H9 (cell line): Measurements from ENCODE around the gene TFF2. TPM values are rescaled to one million over a fixed set of nuclear protein-coding genes. Genes with fewer than 3 reads are reported as not detected.

Experiments used
- DNase-seq: peaks from one replicate; pipeline ENCODE4 v3.0.0-alpha.2; 2017
- H2AFZ ChIP-seq: one replicate; pipeline ENCODE4 v1.6.1; 2013; ENCODE audit warnings: mild to moderate bottlenecking, low read length, control low read depth, moderate library complexity
- H2AK5ac ChIP-seq: 2 replicates; pipeline ENCODE4 v1.6.1; 2013; ENCODE audit warnings: low read length, control low read depth, mixed read lengths; ENCODE audit not compliant: insufficient read length
- H2BK120ac ChIP-seq: one replicate; pipeline ENCODE4 v1.6.1; 2013; ENCODE audit warnings: low read depth, mild to moderate bottlenecking, low read length, control low read depth, inconsistent platforms; ENCODE audit not compliant: poor library complexity, severe bottlenecking
- H2BK12ac ChIP-seq: 2 replicates; pipeline ENCODE4 v1.6.1; 2013; ENCODE audit warnings: low read length, control low read depth, mixed read lengths, low read depth; ENCODE audit not compliant: insufficient read length
- H2BK15ac ChIP-seq: 2 replicates; pipeline ENCODE4 v1.6.1; 2013; ENCODE audit warnings: low read depth, low read length, control low read depth
- H2BK20ac ChIP-seq: one replicate; pipeline ENCODE4 v1.6.1; 2013; ENCODE audit warnings: low read depth, mild to moderate bottlenecking, low read length, control low read depth, inconsistent platforms; ENCODE audit not compliant: poor library complexity, severe bottlenecking
- H2BK5ac ChIP-seq: 2 replicates; pipeline ENCODE4 v1.6.1; 2013; ENCODE audit warnings: low read length, control low read depth, mixed read lengths; ENCODE audit not compliant: insufficient read length
- H3K14ac ChIP-seq: 2 replicates; pipeline ENCODE4 v1.6.1; 2013; ENCODE audit warnings: low read length, control low read depth; ENCODE audit not compliant: insufficient read depth
- H3K18ac ChIP-seq: 2 replicates; pipeline ENCODE4 v1.6.1; 2013; ENCODE audit warnings: low read depth, mild to moderate bottlenecking, mixed read lengths, low read length, control low read depth; ENCODE audit not compliant: insufficient read length
- H3K23ac ChIP-seq: 2 replicates; pipeline ENCODE4 v1.6.1; 2013; ENCODE audit warnings: low read length, control low read depth, mixed read lengths, low read depth; ENCODE audit not compliant: insufficient read length
- H3K23me2 ChIP-seq: 2 replicates; pipeline ENCODE4 v1.6.1; 2013; ENCODE audit warnings: low read depth, mild to moderate bottlenecking, mixed read lengths, low read length, control low read depth; ENCODE audit not compliant: insufficient read length, poor library complexity, severe bottlenecking
- H3K27ac ChIP-seq: 2 replicates; pipeline ENCODE4 v1.5.1; 2013; ENCODE audit warnings: low read length, control low read depth, mixed read lengths, low read depth; ENCODE audit not compliant: insufficient read length
- H3K27me3 ChIP-seq: 2 replicates; pipeline ENCODE4 v1.6.1; 2013; ENCODE audit warnings: low read length, control low read depth, inconsistent platforms; ENCODE audit not compliant: insufficient read depth
- H3K4ac ChIP-seq: 2 replicates; pipeline ENCODE4 v1.6.1; 2013; ENCODE audit warnings: low read depth, mild to moderate bottlenecking, control low read depth, inconsistent platforms, low read length, moderate library complexity
- H3K4me1 ChIP-seq: 2 replicates; pipeline ENCODE4 v1.6.1; 2013; ENCODE audit warnings: low read length, control low read depth, inconsistent platforms; ENCODE audit not compliant: insufficient read depth
- H3K4me2 ChIP-seq: 2 replicates; pipeline ENCODE4 v1.6.1; 2013; ENCODE audit warnings: low read length, control low read depth, mixed read lengths; ENCODE audit not compliant: insufficient read length, insufficient read depth
- H3K56ac ChIP-seq: 2 replicates; pipeline ENCODE4 v1.6.1; 2013; ENCODE audit warnings: low read depth, mild to moderate bottlenecking, mixed read lengths, low read length, control low read depth; ENCODE audit not compliant: insufficient read length
- H3K79me1 ChIP-seq: 2 replicates; pipeline ENCODE4 v1.6.1; 2013; ENCODE audit warnings: low read depth, mild to moderate bottlenecking, moderate library complexity, low read length, control low read depth, inconsistent platforms; ENCODE audit not compliant: insufficient read depth, poor library complexity, severe bottlenecking
- H3K79me2 ChIP-seq: 2 replicates; pipeline ENCODE4 v1.6.1; 2013; ENCODE audit warnings: low read length, control low read depth, inconsistent platforms; ENCODE audit not compliant: insufficient read depth
- H3K9ac ChIP-seq: 2 replicates; pipeline ENCODE4 v1.6.1; 2013; ENCODE audit warnings: low read length, control low read depth, mixed read lengths; ENCODE audit not compliant: insufficient read length; ENCODE audit errors: extremely low read depth
- H3K9me3 ChIP-seq: one replicate; pipeline ENCODE4 v1.6.1; 2013; ENCODE audit warnings: low read depth, low read length, inconsistent platforms; ENCODE audit not compliant: control insufficient read depth
- H3T11ph ChIP-seq: one replicate; pipeline ENCODE4 v1.6.1; 2013; ENCODE audit warnings: mild to moderate bottlenecking, low read length, control low read depth, inconsistent platforms
- H4K20me1 ChIP-seq: one replicate; pipeline ENCODE4 v1.6.1; 2013; ENCODE audit not compliant: control insufficient read depth, insufficient read length, insufficient read depth
- H4K5ac ChIP-seq: 2 replicates; pipeline ENCODE4 v1.6.1; 2013; ENCODE audit warnings: low read depth, mild to moderate bottlenecking, mixed read lengths, low read length, control low read depth; ENCODE audit not compliant: insufficient read length
- H4K8ac ChIP-seq: replicated peaks from 2 replicates; pipeline ENCODE4 v1.6.1; 2013; ENCODE audit warnings: low read length, control low read depth, mixed read lengths, low read depth; ENCODE audit not compliant: insufficient read length
- H4K91ac ChIP-seq: 2 replicates; pipeline ENCODE4 v1.6.1; 2013; ENCODE audit warnings: low read depth, mild to moderate bottlenecking, moderate library complexity, mixed read lengths, low read length, control low read depth; ENCODE audit not compliant: insufficient read length
- H3K27ac Mint-ChIP-seq, 3 experiments: 2 replicates in 2 of 3; 3 replicates in 1 of 3; pipeline ENCODE4 v1.8.0; 2020 to 2021; ENCODE audit warnings: mixed read lengths in 3 of 3, mild to moderate bottlenecking in 1 of 3, moderate library complexity in 1 of 3
- H3K27me3 Mint-ChIP-seq: 2 replicates; pipeline ENCODE4 v1.8.0; 2021; ENCODE audit warnings: low read depth, mild to moderate bottlenecking, moderate library complexity, mixed read lengths
- H3K36me3 Mint-ChIP-seq, 3 experiments: 2 replicates in 2 of 3; 3 replicates in 1 of 3; pipeline ENCODE4 v1.8.0; 2020 to 2021; ENCODE audit warnings: low read depth in 3 of 3, mixed read lengths in 3 of 3; ENCODE audit not compliant: insufficient read depth in 1 of 3
- H3K4me1 Mint-ChIP-seq, 2 experiments: 2 replicates each; pipeline ENCODE4 v1.8.0; 2020; ENCODE audit warnings: mixed read lengths in 2 of 2
- H3K4me3 Mint-ChIP-seq, 2 experiments: 2 replicates in 1 of 2; 3 replicates in 1 of 2; pipeline ENCODE4 v1.8.0; 2020 to 2021; ENCODE audit warnings: mild to moderate bottlenecking in 2 of 2, mixed read lengths in 2 of 2, moderate library complexity in 1 of 2
- H3K9me3 Mint-ChIP-seq, 2 experiments: 2 replicates in 1 of 2; 3 replicates in 1 of 2; pipeline ENCODE4 v1.8.0; 2020; ENCODE audit warnings: mild to moderate bottlenecking in 2 of 2, mixed read lengths in 2 of 2, moderate library complexity in 1 of 2
- WGBS: extraction: QIAGEN DNeasy Blood & Tissue Kit; methylation state at CpG from one replicate; pipeline ENCODE4 v1.1.7; 2013; ENCODE audit warnings: missing lambda C conversion rate, low lambda C conversion rate, mixed read lengths; ENCODE audit not compliant: insufficient read length; ENCODE audit errors: extremely low coverage; 5-methylcytosine and 5-hydroxymethylcytosine counted together
- total RNA-seq: library from RNA; stranded (reverse); gene quantifications from 2 replicates; pipeline ENCODE4 v1.2.1, GENCODE V29; 2021
- TF ChIP-seq, protein P1 (sequence below): fragments of 200-600 bp; sonication (generic); conservative IDR thresholded peaks from 3 replicates; pipeline ENCODE4 v1.8.0; 2021; ENCODE audit warnings: antibody characterized with exemption, mild to moderate bottlenecking

Gene TFF2
- total RNA-seq, 1 experiment from 2014 or later: not detected

DNA sequence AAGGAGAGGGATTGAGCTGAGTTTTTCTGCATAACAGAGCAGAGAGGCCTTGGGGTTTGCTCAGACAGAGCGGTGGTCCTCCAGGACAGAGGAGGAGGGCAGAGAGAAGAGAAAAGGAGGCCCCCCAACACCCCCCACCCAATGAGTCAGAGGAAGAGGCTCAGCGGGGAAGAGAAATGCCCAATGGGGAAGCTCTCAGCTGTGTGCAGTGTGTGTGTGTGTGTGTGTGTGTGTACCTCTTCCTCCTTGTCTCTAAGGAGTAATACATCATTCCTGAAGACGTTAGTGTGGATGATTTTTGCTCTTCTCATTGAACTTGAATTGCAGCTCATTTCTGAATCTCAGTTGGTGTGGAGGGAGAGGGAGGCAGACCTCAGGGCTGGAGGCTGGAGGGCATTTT, 36.4 kb upstream of the TFF2 start:
- Histone ChIP-seq H2BK5ac (no peak overlapping the region), H3K9ac (no peak overlapping the region), H2BK12ac (no peak overlapping the region), H3K27me3 (no peaks in the 10 kb centered on the region), H3K56ac (no peak overlapping the region), H3K79me2 (no peaks in the 10 kb centered on the region), H3K4ac (no peak overlapping the region), H4K91ac (no peak overlapping the region), H4K20me1 (peaks cover 2% of the 10 kb centered on the region), H2BK15ac (no peak overlapping the region), H3K18ac (no peak overlapping the region), H4K5ac (no peak overlapping the region), H3K14ac (no peak overlapping the region), H2BK20ac (no peak overlapping the region), H3K23ac (no peak overlapping the region), H3K9me3 (no peaks in the 10 kb centered on the region), H2BK120ac (no peak overlapping the region), H3T11ph (no peak overlapping the region), H2AFZ (no peak overlapping the region), H3K4me2 (no peak overlapping the region), H2AK5ac (no peak overlapping the region), H3K23me2 (no peaks in the 10 kb centered on the region), H4K8ac (no peak overlapping the region), H3K27ac (no peak overlapping the region), H3K79me1 (no peaks in the 10 kb centered on the region), H3K4me1 (peaks cover 6% of the 10 kb centered on the region; the same call in 1 of the 2 replicates)
- WGBS: no CpG with 5 or more reads among the region's 3 CpGs
- peaks cover 2 to 12% of the 10 kb centered on the region in 2 experiments; a peak in 4 of 5 replicates for H3K9me3 Mint-ChIP-seq
- H3K27ac Mint-ChIP-seq: peak overlapping the region in 1 of 3 experiments; percentile 30; a peak in 1 of 7 replicates
- TF ChIP-seq, protein P1, sequence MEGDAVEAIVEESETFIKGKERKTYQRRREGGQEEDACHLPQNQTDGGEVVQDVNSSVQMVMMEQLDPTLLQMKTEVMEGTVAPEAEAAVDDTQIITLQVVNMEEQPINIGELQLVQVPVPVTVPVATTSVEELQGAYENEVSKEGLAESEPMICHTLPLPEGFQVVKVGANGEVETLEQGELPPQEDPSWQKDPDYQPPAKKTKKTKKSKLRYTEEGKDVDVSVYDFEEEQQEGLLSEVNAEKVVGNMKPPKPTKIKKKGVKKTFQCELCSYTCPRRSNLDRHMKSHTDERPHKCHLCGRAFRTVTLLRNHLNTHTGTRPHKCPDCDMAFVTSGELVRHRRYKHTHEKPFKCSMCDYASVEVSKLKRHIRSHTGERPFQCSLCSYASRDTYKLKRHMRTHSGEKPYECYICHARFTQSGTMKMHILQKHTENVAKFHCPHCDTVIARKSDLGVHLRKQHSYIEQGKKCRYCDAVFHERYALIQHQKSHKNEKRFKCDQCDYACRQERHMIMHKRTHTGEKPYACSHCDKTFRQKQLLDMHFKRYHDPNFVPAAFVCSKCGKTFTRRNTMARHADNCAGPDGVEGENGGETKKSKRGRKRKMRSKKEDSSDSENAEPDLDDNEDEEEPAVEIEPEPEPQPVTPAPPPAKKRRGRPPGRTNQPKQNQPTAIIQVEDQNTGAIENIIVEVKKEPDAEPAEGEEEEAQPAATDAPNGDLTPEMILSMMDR: no peak
- peaks cover 38 to 40% of the 10 kb centered on the region in 2 experiments for H3K4me1 Mint-ChIP-seq
- no peak overlapping the region for H3K4me3 Mint-ChIP-seq
- DNase-seq: no peak
- H3K36me3 Mint-ChIP-seq: peaks cover 0 to 6% (median 0%) of the 10 kb centered on the region in 3 experiments; a peak in 3 of 7 replicates
- H3K27me3 Mint-ChIP-seq: peaks cover 24% of the 10 kb centered on the region
